ENCODE data around the gene PLEK2.

PLEK2 gene

DNA sequence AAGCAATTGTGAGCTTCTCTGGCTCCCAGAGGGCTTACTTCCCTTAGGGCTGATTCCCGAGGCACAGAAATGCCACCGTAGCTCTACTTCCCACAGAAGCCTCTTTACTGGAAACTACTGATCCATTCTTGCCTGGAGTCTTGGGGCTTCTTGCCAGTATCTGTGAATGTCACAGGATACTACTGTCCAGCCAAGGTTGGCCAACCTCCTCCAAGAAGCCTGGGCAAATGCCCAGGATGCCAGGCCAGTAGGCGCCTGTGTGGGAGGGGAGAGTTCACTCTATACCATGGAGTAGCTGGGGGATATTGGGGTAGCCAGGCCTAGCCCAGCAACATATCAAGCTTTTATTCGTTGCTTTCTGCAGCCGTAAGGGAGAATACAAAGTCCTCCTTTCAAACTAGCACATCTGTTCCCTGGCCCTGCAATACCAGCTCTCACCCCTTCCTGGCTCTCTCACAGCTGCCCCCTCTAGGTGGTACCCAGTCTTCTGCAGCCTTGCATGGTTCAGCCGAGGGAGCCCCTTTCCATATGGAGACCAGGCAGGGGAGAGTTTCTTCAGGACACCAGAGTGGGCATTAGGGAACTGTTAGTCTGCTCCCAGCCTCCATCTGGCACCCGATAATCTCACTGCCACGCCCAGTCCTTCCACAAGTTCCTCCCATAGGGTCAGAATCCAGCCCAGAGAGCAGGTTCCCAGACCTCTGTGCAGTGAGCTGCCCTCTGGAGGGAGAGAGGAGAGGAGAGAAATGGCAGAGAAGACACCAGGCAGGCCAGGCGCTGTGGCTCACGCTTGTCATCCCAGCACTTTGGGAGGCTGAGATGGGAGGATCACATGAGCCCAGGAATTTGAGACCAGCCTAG, 24.3 kb upstream of the PLEK2 start:
- no peaks in the 10 kb centered on the region for H4K20me1 ChIP-seq (ENCODE audit: control insufficient read depth, insufficient read depth, low read depth, low read length)
- no peaks in the 10 kb centered on the region for H3K79me2 ChIP-seq (ENCODE audit: control insufficient read depth, low read length)
- H3K4me2 ChIP-seq (ENCODE audit: low read length): no peak overlapping the region
- peaks cover 27% of the 10 kb centered on the region for H3K27me3 ChIP-seq (ENCODE audit: control insufficient read depth, low read length)
- no peak overlapping the region for H3K27ac ChIP-seq (ENCODE audit: low read depth, low read length)
- H3F3A ChIP-seq (ENCODE audit: control insufficient read depth, insufficient read depth): no peaks in the 10 kb centered on the region
- H3K9me3 ChIP-seq (ENCODE audit: control insufficient read depth, insufficient read depth, low read length): no peaks in the 10 kb centered on the region
- no peaks in the 10 kb centered on the region for H3K9me2 ChIP-seq (replicated peaks; ENCODE audit: control insufficient read depth, low read length)
- TF ChIP-seq, protein P1, sequence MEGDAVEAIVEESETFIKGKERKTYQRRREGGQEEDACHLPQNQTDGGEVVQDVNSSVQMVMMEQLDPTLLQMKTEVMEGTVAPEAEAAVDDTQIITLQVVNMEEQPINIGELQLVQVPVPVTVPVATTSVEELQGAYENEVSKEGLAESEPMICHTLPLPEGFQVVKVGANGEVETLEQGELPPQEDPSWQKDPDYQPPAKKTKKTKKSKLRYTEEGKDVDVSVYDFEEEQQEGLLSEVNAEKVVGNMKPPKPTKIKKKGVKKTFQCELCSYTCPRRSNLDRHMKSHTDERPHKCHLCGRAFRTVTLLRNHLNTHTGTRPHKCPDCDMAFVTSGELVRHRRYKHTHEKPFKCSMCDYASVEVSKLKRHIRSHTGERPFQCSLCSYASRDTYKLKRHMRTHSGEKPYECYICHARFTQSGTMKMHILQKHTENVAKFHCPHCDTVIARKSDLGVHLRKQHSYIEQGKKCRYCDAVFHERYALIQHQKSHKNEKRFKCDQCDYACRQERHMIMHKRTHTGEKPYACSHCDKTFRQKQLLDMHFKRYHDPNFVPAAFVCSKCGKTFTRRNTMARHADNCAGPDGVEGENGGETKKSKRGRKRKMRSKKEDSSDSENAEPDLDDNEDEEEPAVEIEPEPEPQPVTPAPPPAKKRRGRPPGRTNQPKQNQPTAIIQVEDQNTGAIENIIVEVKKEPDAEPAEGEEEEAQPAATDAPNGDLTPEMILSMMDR (IDR thresholded peaks at IDR 0.05; ENCODE audit: low read depth, low read length, poor library complexity, severe bottlenecking): no peak
- no peak for TF ChIP-seq EZH2phosphoT487 (IDR thresholded peaks at IDR 0.05; ENCODE audit: borderline replicate concordance, low read length)
- no peak overlapping the region for H3K4me3 ChIP-seq (ENCODE audit: low read length)
- H3K4me1 ChIP-seq (ENCODE audit: control insufficient read depth, low read length): no peaks in the 10 kb centered on the region
- no peaks in the 10 kb centered on the region for H3K36me3 ChIP-seq (ENCODE audit: control insufficient read depth, low read length)

DNA sequence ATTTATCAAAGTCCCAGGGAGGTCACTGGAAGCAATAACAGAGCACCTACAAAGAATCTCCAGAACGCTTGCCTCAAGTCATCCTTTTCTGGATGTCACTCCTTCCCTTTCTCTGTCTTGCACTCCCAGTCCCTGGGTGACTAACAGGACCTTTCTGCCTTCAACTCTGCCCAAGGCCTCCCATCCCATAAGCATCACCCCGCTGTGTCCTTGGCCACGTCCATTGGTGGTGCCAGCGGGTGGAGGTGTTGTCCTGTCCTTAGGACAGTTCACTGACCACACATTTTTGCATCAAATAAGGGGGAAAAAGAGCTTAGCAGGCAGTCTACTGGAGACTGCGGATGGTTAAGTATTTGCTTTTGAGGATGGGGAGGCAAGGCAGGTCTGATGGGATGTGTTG, 23.6 kb upstream of the PLEK2 start:
- no peaks in the 10 kb centered on the region for H3K9me2 ChIP-seq (replicated peaks; ENCODE audit: control insufficient read depth, low read length)
- H3F3A ChIP-seq (ENCODE audit: control insufficient read depth, insufficient read depth): no peaks in the 10 kb centered on the region
- no peaks in the 10 kb centered on the region for H3K9me3 ChIP-seq (ENCODE audit: control insufficient read depth, insufficient read depth, low read length)
- H3K36me3 ChIP-seq (ENCODE audit: control insufficient read depth, low read length): no peaks in the 10 kb centered on the region
- no peak overlapping the region for H3K4me2 ChIP-seq (ENCODE audit: low read length)
- H3K4me1 ChIP-seq (ENCODE audit: control insufficient read depth, low read length): no peaks in the 10 kb centered on the region
- H3K4me3 ChIP-seq (ENCODE audit: low read length): no peak overlapping the region
- TF ChIP-seq, protein P1 (IDR thresholded peaks at IDR 0.05; ENCODE audit: low read depth, low read length, poor library complexity, severe bottlenecking): no peak
- TF ChIP-seq EZH2phosphoT487 (IDR thresholded peaks at IDR 0.05; ENCODE audit: borderline replicate concordance, low read length): no peak
- H3K27ac ChIP-seq (ENCODE audit: low read depth, low read length): no peak overlapping the region
- H3K27me3 ChIP-seq (ENCODE audit: control insufficient read depth, low read length): peaks cover 27% of the 10 kb centered on the region
- H3K79me2 ChIP-seq (ENCODE audit: control insufficient read depth, low read length): no peaks in the 10 kb centered on the region
- H4K20me1 ChIP-seq (ENCODE audit: control insufficient read depth, insufficient read depth, low read depth, low read length): no peaks in the 10 kb centered on the region

DNA sequence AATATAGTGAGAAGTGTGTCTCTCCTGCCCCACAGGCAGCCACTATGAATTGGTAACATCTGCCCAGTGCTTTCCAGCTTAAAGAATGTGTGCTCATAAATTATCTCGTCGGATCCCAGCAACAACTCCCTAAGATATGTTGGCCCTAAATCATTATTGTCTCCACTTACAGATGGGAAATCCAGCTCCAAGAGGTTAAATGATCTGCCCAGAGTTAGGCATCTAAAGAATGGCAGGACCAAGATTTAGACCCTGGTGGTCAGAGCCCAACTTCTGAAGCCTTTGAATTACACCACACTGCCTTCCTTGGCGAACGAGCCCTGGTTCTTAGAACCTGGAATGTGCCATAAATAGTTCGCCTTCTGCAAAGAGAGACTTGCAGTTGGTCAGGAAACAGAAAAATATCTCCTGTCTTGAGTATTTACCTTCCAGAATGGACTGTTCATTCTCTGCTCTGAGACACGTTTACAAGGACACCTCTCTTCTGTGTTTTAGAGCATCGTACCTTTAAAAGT, 20.1 kb upstream of the PLEK2 start:
- TF ChIP-seq, protein P1 (IDR thresholded peaks at IDR 0.05; ENCODE audit: low read depth, low read length, poor library complexity, severe bottlenecking): no peak
- no peak for TF ChIP-seq EZH2phosphoT487 (IDR thresholded peaks at IDR 0.05; ENCODE audit: borderline replicate concordance, low read length)
- no peaks in the 10 kb centered on the region for H3K79me2 ChIP-seq (ENCODE audit: control insufficient read depth, low read length)
- no peak overlapping the region for H3K4me2 ChIP-seq (ENCODE audit: low read length)
- peaks cover 27% of the 10 kb centered on the region for H3K27me3 ChIP-seq (ENCODE audit: control insufficient read depth, low read length)
- H4K20me1 ChIP-seq (ENCODE audit: control insufficient read depth, insufficient read depth, low read depth, low read length): no peaks in the 10 kb centered on the region
- no peaks in the 10 kb centered on the region for H3K9me2 ChIP-seq (replicated peaks; ENCODE audit: control insufficient read depth, low read length)
- no peaks in the 10 kb centered on the region for H3F3A ChIP-seq (ENCODE audit: control insufficient read depth, insufficient read depth)
- H3K4me3 ChIP-seq (ENCODE audit: low read length): no peak overlapping the region
- H3K9me3 ChIP-seq (ENCODE audit: control insufficient read depth, insufficient read depth, low read length): no peaks in the 10 kb centered on the region
- no peaks in the 10 kb centered on the region for H3K36me3 ChIP-seq (ENCODE audit: control insufficient read depth, low read length)
- H3K4me1 ChIP-seq (ENCODE audit: control insufficient read depth, low read length): no peaks in the 10 kb centered on the region
- no peak overlapping the region for H3K27ac ChIP-seq (ENCODE audit: low read depth, low read length)

Measured in DOHH2 (cell line).